ENCODE results near the gene ROBO4.

GRCh38 chr11:124859171-124859570 is 38.5 kb downstream of the ROBO4 start:
- TF ChIP-seq EZH2phosphoT487 (IDR thresholded peaks at IDR 0.05; ENCODE audit: insufficient read depth, low read depth) = no peak
- TF ChIP-seq EZH2 (IDR thresholded peaks at IDR 0.05; ENCODE audit: insufficient read depth, poor library complexity, severe bottlenecking) = no peak
